Hepatocyte (in vitro differentiated cells): ENCODE measurements around the gene ZNF75A.

Source experiments
- EZH2 ChIP-seq: fragments of 200-600 bp; sonication (generic); IDR thresholded peaks from 2 replicates; pipeline ENCODE4 v1.6.1; 2016; ENCODE audit warnings: antibody characterized with exemption, mild to moderate bottlenecking, borderline replicate concordance
- EZH2phosphoT487 ChIP-seq: fragments of 200-600 bp; sonication (generic); IDR thresholded peaks from one replicate; pipeline ENCODE4 v1.6.1; 2018; ENCODE audit warnings: antibody characterized with exemption, mild to moderate bottlenecking, low read depth, moderate library complexity; ENCODE audit not compliant: unreplicated experiment, severe bottlenecking

- no peak for TF ChIP-seq EZH2phosphoT487
- no peak for TF ChIP-seq EZH2
Measured at GRCh38 chr16:3276679-3277078, 28.6 kb upstream of the ZNF75A start.
